Activated T-helper 2 cell treated with anti-CD3 and anti-CD28 coated beads, Interferon-gamma antibody, Interleukin-2, Interleukin-4, amounts not matched to agents 10 μg/mL and 5 μg/mL and 100 μg/mL, durations not matched to agents 14 hours and 24 hours and 36 hours (primary cell): ENCODE measurements around the gene TTC33. TPM values are rescaled to one million over a fixed set of nuclear protein-coding genes. Genes with fewer than 3 reads are reported as not detected.
"Not testable (repeated sequence)": the region's sequence is repeated elsewhere in the genome, so short reads cannot be mapped to it uniquely, and the experiment has no call there.

ENCODE experiments used
- DNase-seq: peaks from one replicate; pipeline ENCODE4 v3.0.0; 2021; ENCODE audit warnings: low spot score
- H3K27ac Mint-ChIP-seq: one replicate; pipeline ENCODE4 v1.8.0; 2021; ENCODE audit warnings: mixed read lengths
- H3K27me3 Mint-ChIP-seq: one replicate; pipeline ENCODE4 v1.8.0; 2021; ENCODE audit warnings: low read depth, mixed read lengths
- H3K36me3 Mint-ChIP-seq: one replicate; pipeline ENCODE4 v1.8.0; 2021; ENCODE audit warnings: low read depth, mixed read lengths
- H3K4me1 Mint-ChIP-seq: one replicate; pipeline ENCODE4 v1.8.0; 2021; ENCODE audit warnings: low read depth, mixed read lengths
- H3K4me3 Mint-ChIP-seq: one replicate; pipeline ENCODE4 v1.8.0; 2021; ENCODE audit warnings: low read depth, mild to moderate bottlenecking, moderate library complexity, mixed read lengths
- H3K9me3 Mint-ChIP-seq: one replicate; pipeline ENCODE4 v1.8.0; 2021; ENCODE audit warnings: mixed read lengths
- intact Hi-C: fragments of 100-400 bp; cut with micrococcal nuclease; formaldehyde crosslinking; loops from one replicate; pipeline ENCODE4 v1.15.1; 2023
- total RNA-seq: library from RNA; stranded (reverse); gene quantifications from 2 replicates; pipeline ENCODE4 v1.2.3, GENCODE V29; 2022

TTC33 gene
- total RNA-seq, 1 donor from 2014 or later: 29.3 TPM

DNA sequence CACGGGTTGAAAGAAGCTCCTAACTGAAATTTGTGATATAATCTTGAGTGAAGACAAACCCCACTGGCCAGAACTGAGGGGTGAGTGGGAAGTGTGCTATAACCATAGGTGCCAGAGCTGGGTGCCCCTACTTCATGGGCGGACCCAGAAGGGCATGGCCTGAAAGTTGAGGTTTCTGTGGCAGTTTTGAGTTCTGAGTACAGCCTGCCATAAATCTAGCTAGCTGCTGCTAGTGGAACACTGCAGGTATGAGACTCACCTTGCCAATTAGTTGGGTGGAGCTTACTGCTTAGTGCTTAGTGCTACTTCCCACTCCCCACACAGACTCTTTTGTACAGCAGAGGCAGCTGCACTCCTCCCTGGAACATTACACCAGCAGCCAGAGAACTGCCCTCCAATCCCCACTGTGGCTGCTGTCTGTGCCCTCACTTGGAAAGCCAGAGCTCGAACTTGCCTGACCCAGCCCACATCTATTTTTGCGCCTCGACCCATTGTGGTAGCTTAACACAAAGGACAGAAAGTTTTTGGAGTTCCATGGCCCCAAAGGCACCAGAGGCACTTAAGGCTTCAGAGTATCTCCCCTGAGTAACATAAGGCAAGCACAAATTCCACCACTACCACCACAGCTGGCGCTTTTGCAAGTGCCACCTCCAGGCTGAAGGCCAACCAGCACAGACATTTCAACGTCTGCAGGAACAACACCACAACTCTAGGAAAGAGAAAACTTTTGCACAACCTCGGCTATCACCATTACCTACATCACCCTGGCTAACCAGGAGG is 103.1 kb downstream of the TTC33 start:
- peaks cover 24% of the 10 kb centered on the region for H3K36me3 Mint-ChIP-seq
- intact Hi-C loops: loop anchor here (1.0 to 5.0 kb wide), 3 partner anchors 11 to 1485 kb away; no protein-coding TSS in a partner anchor

DNA sequence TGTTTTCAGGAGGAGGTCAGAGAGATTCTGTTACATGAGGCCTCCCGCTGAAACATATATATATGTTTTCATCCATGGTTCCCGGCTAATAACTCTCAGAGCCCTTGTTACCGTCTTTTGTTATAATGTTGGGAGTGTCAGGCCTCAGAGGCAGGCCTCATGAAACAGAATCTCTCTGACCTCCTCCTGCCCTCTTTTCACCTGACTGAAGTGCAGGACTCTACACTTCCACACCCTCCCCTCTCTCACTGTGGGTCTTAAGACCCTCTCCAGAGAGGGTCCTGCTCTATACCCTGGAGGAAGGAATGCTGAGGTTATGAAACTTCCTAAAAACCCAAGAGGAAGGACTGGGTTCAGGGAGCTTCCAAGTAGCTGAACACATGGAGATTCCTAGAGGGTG is 104.6 kb downstream of the TTC33 start:
- no peak overlapping the region for H3K27ac Mint-ChIP-seq
- H3K27me3 Mint-ChIP-seq: no peaks in the 10 kb centered on the region
- peaks cover 23% of the 10 kb centered on the region for H3K36me3 Mint-ChIP-seq
- no peak overlapping the region for H3K4me3 Mint-ChIP-seq
- intact Hi-C loops: loop anchor here (5.0 kb wide), 1 partner anchor 1484 kb away; no protein-coding TSS in a partner anchor
- peaks cover 66% of the 10 kb centered on the region for H3K4me1 Mint-ChIP-seq
- DNase-seq: no peak
- H3K9me3 Mint-ChIP-seq: peaks cover 4% of the 10 kb centered on the region

More for the DNA sequence above, 103.1 kb downstream of the TTC33 start:
- H3K4me1 Mint-ChIP-seq: peaks cover 75% of the 10 kb centered on the region
- peak overlapping the region; percentile 72 for H3K27ac Mint-ChIP-seq
- H3K4me3 Mint-ChIP-seq: peak overlapping the region; percentile 83
- peaks cover 10% of the 10 kb centered on the region for H3K9me3 Mint-ChIP-seq
- no peak for DNase-seq
- H3K27me3 Mint-ChIP-seq: no peaks in the 10 kb centered on the region

GRCh38 chr5:40649463-40650030 is 106.2 kb downstream of the TTC33 start:
- H3K9me3 Mint-ChIP-seq: peaks cover 13% of the 10 kb centered on the region
- DNase-seq: no peak
- intact Hi-C loops: loop anchor here (5.0 kb wide), 1 partner anchor 1482 kb away; no protein-coding TSS in a partner anchor
- no peaks in the 10 kb centered on the region for H3K27me3 Mint-ChIP-seq
- H3K4me1 Mint-ChIP-seq: peaks cover 52% of the 10 kb centered on the region
- H3K36me3 Mint-ChIP-seq: peaks cover 37% of the 10 kb centered on the region
- peak overlapping the region; percentile 28 for H3K4me3 Mint-ChIP-seq
- peak overlapping the region; percentile 68 for H3K27ac Mint-ChIP-seq

DNA sequence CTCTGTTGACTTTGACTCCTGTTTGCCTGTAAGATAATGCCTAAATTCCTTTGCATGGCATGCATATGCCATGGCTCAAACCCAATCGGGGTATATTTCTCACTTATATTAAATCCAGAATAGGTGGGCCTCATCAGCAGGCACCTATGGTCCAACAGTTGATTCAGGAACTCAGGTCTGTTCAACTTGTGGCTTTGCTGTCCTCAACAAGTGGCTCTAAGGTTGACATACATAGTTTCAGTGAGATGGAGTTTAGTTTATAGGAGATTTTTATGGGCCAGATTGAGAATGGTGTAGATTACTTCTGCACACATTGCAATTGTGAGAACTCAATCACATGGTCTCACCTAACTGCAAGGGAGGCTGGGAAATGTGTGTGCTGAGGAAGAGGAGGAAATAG is 107.6 kb downstream of the TTC33 start:
- H3K9me3 Mint-ChIP-seq: peaks cover 23% of the 10 kb centered on the region
- no peak overlapping the region for H3K4me3 Mint-ChIP-seq
- H3K27ac Mint-ChIP-seq: no peak overlapping the region
- H3K27me3 Mint-ChIP-seq: no peaks in the 10 kb centered on the region
- DNase-seq: no peak
- H3K36me3 Mint-ChIP-seq: peaks cover 49% of the 10 kb centered on the region
- peaks cover 38% of the 10 kb centered on the region for H3K4me1 Mint-ChIP-seq
- intact Hi-C loops: no loop called here

DNA sequence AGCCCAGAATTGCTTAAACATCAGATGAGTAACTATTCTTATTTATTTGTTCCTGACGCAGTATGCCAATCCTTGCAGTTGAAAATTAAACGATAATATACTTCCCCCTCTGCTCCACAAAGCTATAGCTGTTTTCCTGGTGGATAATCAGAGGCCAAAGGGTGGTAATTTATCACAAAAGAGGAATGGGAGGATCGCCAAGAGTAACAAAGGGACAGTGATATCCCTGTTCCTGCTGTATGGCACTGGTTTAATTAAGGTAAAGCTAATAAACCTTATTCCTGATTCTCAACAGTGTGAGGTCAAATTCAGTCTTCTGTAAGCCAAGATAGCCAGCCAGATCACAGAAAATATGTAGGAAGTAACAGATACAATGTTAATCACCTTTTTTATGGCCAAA is 109.5 kb downstream of the TTC33 start:
- Mint-ChIP-seq H3K9me3 (peaks cover 31% of the 10 kb centered on the region), H3K27me3 (no peaks in the 10 kb centered on the region), H3K36me3 (peaks cover 55% of the 10 kb centered on the region), H3K27ac (no peak overlapping the region), H3K4me3 (no peak overlapping the region), H3K4me1 (peaks cover 31% of the 10 kb centered on the region)
- no peak for DNase-seq
- intact Hi-C loops: no loop called here

DNA sequence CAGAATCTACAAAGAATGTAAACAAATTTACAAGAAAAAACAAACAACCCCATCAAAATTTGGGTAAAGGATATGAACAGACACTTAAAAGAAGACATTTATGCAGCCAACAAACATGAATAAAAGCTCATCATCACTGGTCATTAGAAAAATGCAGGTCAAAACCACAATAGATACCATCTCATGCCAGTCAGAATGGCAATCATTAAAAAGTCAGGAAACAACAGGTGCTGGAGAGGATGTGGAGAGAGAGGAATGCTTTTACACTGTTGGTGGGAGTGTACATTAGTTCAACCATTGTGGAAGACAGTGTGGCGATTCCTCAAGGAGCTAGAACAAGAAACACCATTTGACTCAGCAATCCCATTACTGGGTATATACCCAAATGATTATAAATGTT is 116.2 kb downstream of the TTC33 start:
- DNase-seq, H3K4me3 Mint-ChIP-seq, H3K27ac Mint-ChIP-seq, intact Hi-C loops, H3K27me3 Mint-ChIP-seq: not testable (repeated sequence)
- H3K9me3 Mint-ChIP-seq: peaks cover 74% of the 10 kb centered on the region
- peaks cover 13% of the 10 kb centered on the region for H3K4me1 Mint-ChIP-seq
- H3K36me3 Mint-ChIP-seq: peaks cover 65% of the 10 kb centered on the region

GRCh38 chr5:40634593-40634992 is 121.2 kb downstream of the TTC33 start:
- Mint-ChIP-seq H3K27me3 (no peaks in the 10 kb centered on the region), H3K4me3 (no peak overlapping the region), H3K9me3 (peaks cover 49% of the 10 kb centered on the region), H3K27ac (no peak overlapping the region), H3K36me3 (peaks cover 57% of the 10 kb centered on the region), H3K4me1 (peaks cover 5% of the 10 kb centered on the region)
- intact Hi-C loops: no loop called here
- no peak for DNase-seq

- H3K36me3 Mint-ChIP-seq: peaks cover 53% of the 10 kb centered on the region
- peaks cover 5% of the 10 kb centered on the region for H3K4me1 Mint-ChIP-seq
- DNase-seq: no peak
- intact Hi-C loops: no loop called here
- no peak overlapping the region for H3K27ac Mint-ChIP-seq
- H3K9me3 Mint-ChIP-seq: peaks cover 45% of the 10 kb centered on the region
- H3K27me3 Mint-ChIP-seq: no peaks in the 10 kb centered on the region
- H3K4me3 Mint-ChIP-seq: no peak overlapping the region
Measured at GRCh38 chr5:40634154-40634553, 121.6 kb downstream of the TTC33 start.

DNA sequence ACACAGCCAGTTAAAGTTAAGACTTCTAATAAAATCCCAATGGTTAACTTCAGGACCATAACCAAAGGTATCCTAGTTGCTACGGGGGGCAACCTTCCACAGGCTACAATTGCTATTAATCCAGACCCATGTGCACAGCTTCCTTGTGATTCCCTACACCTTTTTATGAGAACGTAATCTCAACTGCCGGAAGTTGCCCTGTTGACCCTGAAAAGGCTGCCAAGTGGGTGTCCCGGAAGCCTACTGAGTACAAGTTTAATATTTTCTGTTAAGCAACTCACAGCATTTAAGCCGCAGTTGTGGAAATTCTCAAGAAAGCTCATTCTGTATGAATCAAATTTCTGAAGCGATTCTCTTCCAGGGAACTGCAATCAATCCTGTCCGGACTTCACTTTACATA is 124.5 kb downstream of the TTC33 start:
- no peak for DNase-seq
- intact Hi-C loops: no loop called here
- H3K27me3 Mint-ChIP-seq: no peaks in the 10 kb centered on the region
- H3K36me3 Mint-ChIP-seq: peaks cover 30% of the 10 kb centered on the region
- H3K4me3 Mint-ChIP-seq: no peak overlapping the region
- peaks cover 10% of the 10 kb centered on the region for H3K4me1 Mint-ChIP-seq
- no peak overlapping the region for H3K27ac Mint-ChIP-seq
- peaks cover 20% of the 10 kb centered on the region for H3K9me3 Mint-ChIP-seq

DNA sequence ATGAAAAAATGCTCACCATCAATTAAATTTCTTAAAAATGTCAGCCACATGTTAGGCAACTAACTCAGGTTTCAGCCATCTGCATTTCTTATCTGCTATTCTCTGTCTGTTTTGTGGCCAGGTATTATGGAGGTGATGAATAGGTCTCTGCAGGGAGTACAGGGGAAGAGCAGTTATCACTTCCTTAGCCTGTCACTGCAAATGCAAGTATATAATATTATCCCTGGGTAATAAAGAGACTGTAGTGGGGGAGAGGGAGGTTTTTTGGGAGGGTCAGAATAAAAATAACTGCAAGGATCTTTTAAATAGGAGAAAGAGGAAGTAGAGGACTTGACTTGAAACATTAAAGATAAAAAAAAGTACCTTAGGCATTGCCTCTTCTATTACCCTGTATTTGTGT is 125.6 kb downstream of the TTC33 start:
- intact Hi-C loops: no loop called here
- Mint-ChIP-seq H3K9me3 (peaks cover 9% of the 10 kb centered on the region), H3K27ac (no peak overlapping the region), H3K4me1 (peaks cover 12% of the 10 kb centered on the region), H3K36me3 (peaks cover 18% of the 10 kb centered on the region), H3K4me3 (no peak overlapping the region), H3K27me3 (no peaks in the 10 kb centered on the region)
- no peak for DNase-seq

GRCh38 chr5:40628407-40628806 is 127.4 kb downstream of the TTC33 start:
- no peak for DNase-seq
- Mint-ChIP-seq H3K4me1 (peaks cover 24% of the 10 kb centered on the region), H3K9me3 (peaks cover 8% of the 10 kb centered on the region), H3K36me3 (peaks cover 14% of the 10 kb centered on the region), H3K27ac (no peak overlapping the region), H3K27me3 (no peaks in the 10 kb centered on the region), H3K4me3 (no peak overlapping the region)
- intact Hi-C loops: no loop called here

GRCh38 chr5:40627706-40628105 is 128.1 kb downstream of the TTC33 start:
- Mint-ChIP-seq H3K27ac (no peak overlapping the region), H3K36me3 (peaks cover 10% of the 10 kb centered on the region), H3K9me3 (peaks cover 8% of the 10 kb centered on the region), H3K27me3 (no peaks in the 10 kb centered on the region), H3K4me3 (no peak overlapping the region), H3K4me1 (peaks cover 31% of the 10 kb centered on the region)
- intact Hi-C loops: no loop called here
- no peak for DNase-seq

DNA sequence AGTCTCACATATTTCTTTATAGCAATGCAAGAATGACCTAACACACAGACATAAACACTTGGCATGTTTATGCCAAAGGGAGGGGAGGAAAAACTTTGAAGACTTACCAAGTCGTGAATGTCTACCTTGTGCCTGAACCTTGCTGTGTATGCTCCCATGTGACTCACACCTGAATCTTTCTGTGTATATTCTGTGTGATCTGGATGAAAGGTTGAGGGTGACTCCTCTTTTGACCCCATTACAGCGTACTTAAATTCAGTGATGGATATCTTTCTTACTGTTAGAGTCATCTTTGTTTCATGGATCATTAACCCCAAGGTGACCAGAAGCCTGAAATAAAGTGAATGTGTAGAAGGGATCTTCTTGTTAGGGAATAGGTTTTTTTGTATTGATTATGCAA is 129.0 kb downstream of the TTC33 start:
- H3K9me3 Mint-ChIP-seq: peaks cover 8% of the 10 kb centered on the region
- H3K4me1 Mint-ChIP-seq: peaks cover 35% of the 10 kb centered on the region
- intact Hi-C loops: no loop called here
- DNase-seq: no peak
- H3K27ac Mint-ChIP-seq: no peak overlapping the region
- H3K36me3 Mint-ChIP-seq: peaks cover 9% of the 10 kb centered on the region
- H3K4me3 Mint-ChIP-seq: no peak overlapping the region
- no peaks in the 10 kb centered on the region for H3K27me3 Mint-ChIP-seq
